Neural progenitor cell (in vitro differentiated cells): ENCODE data around the gene ATXN10.

ENCODE experiments used
- EZH2 ChIP-seq: fragments of 200-600 bp; sonication (generic); IDR thresholded peaks from 2 replicates; pipeline ENCODE4 v1.6.1; 2017; ENCODE audit warnings: antibody characterized with exemption, mild to moderate bottlenecking, moderate library complexity
- EZH2phosphoT487 ChIP-seq: fragments of 200-600 bp; sonication (generic); IDR thresholded peaks from 2 replicates; pipeline ENCODE4 v1.6.1; 2017; ENCODE audit warnings: antibody characterized with exemption
- TF ChIP-seq, protein P1 (sequence below): fragments of 200-600 bp; sonication (generic); IDR thresholded peaks from 2 replicates; pipeline ENCODE4 v1.5.1; 2017; ENCODE audit warnings: antibody characterized with exemption, mild to moderate bottlenecking

DNA sequence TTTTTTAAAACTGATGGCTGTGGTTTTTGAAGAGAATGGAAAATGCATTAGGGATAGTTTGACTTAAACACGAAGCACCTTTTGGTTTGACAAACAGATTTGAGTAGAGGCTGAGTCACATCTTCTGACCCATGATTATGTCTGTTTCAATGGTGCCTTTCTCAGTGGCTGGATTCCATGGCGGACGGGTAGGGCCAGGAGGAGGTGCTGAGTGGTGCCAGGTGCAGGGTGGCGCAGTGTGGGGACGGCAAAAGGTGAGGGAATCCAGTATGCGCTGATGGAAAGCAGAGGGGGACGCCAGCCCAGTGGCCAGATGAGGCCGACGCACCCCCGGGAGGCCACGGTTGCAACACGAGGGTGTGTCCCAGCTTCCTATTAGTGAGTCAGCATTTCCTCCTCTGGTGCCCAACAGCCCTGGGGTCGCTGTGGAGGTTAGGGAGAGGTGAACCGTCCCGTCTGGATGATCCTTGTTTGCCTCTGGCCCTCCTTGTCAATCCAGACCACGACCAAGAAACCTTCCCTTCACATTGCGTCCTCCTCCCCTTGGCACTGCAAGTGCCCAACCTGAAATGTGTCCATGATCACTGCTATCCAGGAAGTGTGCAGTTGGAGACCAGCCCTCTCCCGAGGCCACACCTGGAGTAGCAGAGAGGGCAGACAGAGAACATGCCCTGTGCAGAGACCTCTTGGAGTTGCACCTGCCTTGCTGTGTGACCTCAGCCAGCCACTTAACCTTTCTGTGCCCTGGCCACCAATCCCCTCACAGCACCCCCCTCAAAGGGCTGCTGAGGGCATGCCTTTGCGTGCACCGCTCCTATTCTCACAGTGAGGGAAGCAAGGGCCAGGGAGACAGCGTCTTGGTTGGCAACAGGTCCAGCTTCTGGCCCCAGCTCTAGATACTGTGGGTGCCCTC lies 32.5 kb upstream of the ATXN10 start:
- TF ChIP-seq EZH2phosphoT487 (no peak), EZH2 (no peak)
- TF ChIP-seq, protein P1, sequence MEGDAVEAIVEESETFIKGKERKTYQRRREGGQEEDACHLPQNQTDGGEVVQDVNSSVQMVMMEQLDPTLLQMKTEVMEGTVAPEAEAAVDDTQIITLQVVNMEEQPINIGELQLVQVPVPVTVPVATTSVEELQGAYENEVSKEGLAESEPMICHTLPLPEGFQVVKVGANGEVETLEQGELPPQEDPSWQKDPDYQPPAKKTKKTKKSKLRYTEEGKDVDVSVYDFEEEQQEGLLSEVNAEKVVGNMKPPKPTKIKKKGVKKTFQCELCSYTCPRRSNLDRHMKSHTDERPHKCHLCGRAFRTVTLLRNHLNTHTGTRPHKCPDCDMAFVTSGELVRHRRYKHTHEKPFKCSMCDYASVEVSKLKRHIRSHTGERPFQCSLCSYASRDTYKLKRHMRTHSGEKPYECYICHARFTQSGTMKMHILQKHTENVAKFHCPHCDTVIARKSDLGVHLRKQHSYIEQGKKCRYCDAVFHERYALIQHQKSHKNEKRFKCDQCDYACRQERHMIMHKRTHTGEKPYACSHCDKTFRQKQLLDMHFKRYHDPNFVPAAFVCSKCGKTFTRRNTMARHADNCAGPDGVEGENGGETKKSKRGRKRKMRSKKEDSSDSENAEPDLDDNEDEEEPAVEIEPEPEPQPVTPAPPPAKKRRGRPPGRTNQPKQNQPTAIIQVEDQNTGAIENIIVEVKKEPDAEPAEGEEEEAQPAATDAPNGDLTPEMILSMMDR, result no peak
